HG03108 (cell line): ENCODE results near the gene DOCK1.

ENCODE experiments used
- ATAC-seq: cut with Tn5 transposase; IDR thresholded peaks from one replicate; pipeline ENCODE4 v1.9.1; 2021; ENCODE audit warnings: moderate library complexity; ENCODE audit not compliant: unreplicated experiment

DOCK1 gene

DNA sequence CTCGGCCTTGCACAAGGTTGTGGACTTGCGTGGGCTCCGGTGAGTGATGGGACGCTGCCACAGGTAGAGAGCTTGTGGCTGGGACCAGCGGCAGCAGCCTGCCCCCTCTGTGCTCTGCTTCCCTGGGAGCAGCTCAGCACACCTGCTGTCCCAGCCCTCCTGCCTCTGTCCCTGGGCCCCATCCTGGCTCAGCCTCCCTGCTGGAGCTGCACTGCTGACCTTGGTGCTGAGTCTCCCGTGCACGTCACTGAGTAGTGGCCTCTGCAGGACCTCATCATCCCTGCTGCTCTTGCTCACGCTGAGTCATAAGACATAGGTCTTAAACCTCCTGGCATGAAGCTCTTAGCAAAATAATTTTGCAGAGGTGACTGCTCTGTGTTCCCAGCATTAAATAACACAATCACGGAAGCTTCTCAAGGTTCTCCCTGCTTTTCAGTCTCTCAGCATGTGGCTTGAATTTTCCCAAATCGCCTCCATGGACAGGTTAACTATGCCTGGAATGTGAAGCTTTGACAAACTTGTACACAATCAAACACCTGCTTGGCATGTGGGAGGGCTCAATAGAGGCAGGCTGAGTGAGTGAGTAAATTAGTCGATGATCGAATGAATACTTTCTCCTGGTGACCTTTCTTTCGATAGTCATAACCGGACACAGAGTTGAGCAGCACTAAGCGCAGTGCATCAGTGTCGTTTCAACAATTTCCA, 580.1 kb downstream of the DOCK1 start:
- ATAC-seq, result no peak

DNA sequence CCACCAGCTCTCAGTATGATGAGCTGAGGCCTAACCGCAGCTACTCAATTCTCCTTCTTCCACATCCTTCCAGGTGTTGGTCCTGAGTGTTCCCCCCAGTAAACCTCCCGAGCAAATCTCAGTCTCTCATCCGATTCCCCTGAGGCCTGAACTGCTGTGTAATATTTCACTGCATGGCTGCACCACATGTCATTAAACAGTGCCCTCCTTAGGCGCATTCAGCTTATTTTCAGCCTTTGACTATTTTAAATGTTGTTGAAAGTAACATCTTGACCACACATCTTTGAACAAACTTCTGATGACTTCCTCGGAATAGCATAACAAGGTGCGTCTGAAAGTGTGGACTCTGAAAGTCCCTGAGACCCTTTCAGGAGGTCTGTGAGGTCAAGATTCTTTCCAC, 581.1 kb downstream of the DOCK1 start:
- no peak for ATAC-seq

DNA sequence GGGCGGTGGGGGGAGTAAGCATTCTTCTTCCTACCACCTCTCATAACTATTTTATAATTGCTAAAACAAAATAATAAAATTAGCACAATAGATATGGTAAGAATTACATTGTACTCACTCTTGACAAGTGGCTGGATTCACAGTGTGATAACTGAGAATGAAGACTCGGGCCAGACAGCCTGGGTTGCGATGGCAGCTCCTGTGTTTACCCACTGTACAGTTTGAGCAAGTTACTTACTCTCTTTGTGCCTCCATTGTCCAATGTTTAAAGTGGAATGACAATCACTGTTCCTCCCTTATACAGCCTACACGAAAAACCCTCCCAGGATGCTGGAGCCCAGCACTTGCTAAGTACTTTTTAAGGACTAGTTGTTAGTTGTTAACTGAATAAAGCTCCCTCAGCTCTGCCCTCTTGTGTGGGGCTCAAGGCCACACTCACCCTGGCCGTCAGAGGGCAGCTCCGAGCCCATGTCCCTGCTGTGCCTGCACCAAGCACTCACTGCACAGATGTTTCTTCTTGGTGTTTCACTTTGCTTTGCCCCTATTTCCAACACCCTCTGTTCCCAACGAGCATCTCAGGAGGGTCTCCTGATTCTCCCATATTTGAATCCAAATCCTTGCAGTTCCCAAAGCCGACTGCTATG, 587.5 kb downstream of the DOCK1 start:
- no peak for ATAC-seq

DNA sequence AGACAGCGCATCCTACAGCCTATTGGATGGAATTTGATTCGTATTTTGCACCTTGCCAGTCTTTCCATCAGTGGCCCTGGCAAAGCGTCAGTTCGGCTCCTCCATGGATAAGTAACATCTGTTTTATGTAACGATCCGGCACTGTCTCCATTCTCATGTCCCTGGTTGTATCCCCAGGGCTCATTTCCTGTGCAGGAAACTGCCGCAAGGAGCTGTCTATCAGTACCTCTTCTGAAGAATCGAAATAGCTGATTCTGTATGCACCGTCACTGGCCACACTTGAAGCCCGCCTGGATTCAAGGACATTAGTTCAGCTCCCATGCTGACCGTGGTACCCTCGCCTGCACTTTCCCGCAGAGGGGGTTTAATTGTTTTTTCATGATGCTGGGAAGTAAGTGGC, 590.8 kb downstream of the DOCK1 start:
- ATAC-seq, result no peak

DNA sequence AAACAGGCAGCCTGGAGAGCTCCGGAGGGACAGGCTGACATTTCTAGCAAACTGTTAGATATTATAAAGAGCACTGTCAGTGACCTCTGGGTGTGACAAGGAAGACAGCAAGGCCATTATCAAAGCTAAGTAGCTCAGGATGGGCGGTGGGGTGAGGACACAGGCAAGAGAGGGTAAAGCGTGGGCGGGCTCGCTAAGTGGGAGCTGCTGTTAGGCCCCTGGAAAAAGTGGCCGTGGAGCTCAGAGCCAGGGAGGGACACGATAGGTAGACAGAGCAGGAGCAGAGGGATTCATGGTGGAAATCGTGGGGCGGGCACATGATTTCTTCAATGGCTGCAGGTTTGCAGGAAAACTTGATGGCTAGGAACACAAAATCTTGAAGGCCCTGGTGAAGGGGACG, 592.5 kb downstream of the DOCK1 start:
- no peak for ATAC-seq

DNA sequence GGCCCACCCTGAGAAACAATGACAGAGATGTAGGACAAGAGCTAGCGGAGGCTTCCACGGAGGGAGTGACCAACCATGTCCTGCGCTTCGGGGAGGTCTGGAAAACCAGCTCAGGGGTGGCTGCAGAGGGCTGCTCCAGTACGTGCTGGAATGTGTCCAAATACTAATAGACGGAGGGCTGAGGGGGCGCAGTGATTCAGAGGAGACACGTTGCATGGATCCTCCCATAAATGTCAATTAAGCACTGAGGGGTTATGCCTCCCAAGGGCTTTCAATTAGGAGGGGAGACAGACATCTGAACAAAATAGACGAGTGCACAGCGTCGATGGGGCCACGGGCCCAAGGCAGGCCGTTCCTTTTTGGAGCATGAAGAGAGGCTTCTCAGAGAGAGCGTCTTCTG, 592.9 kb downstream of the DOCK1 start:
- no peak for ATAC-seq

DNA sequence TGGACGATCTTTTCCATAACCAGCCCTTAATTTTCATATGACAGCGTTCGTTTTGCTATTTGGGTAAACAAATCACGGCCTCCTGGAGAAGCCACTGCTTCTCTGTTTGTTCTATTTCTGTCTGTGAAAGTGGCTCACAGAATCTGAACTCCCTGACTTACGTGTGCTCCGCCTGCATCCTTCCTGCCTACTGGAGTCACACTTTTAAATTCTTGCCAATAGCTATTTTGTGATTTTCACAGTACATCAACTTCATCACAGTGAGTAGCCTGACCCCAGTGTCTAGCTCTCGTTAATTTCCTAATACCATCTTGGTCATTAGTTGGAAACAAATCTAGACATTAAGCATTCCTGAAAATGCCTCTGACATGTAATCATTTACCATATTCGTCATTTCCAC, 594.9 kb downstream of the DOCK1 start:
- no peak for ATAC-seq
